ENCODE results near the gene ITGA2. TPM values are rescaled to one million over a fixed set of nuclear protein-coding genes. Genes with fewer than 3 reads are reported as not detected.

Gene ITGA2
- total RNA-seq, 1 donor from 2014 or later, result 18.4 TPM

DNA sequence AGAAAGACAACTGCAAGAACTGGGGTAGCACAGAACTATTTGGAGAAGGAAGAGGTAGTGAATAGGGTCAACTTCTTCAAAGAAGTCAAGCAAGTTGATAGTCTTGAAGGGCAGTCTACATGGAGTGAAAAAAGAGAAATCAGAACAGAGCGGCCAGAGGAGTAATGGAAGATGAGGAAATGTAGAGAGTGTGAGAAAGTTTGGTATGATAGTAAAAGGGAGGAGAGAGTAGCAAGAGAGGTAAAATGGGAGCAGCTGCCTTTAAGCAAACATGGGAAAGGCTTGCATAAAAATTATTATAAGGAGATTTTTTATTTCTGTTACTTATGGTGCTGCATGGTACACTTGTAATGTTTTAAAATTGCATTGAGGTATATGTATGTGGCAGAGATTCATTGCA is 6.8 kb downstream of the ITGA2 start:
- no peak for DNase-seq (ENCODE audit: extremely low spot score in 2 of 2)
- no peaks in the 10 kb centered on the region for H3K36me3 ChIP-seq
- no peaks in the 10 kb centered on the region for H3K27me3 ChIP-seq
- no peaks in the 10 kb centered on the region for H3K9me3 ChIP-seq
- TF ChIP-seq, protein P1, sequence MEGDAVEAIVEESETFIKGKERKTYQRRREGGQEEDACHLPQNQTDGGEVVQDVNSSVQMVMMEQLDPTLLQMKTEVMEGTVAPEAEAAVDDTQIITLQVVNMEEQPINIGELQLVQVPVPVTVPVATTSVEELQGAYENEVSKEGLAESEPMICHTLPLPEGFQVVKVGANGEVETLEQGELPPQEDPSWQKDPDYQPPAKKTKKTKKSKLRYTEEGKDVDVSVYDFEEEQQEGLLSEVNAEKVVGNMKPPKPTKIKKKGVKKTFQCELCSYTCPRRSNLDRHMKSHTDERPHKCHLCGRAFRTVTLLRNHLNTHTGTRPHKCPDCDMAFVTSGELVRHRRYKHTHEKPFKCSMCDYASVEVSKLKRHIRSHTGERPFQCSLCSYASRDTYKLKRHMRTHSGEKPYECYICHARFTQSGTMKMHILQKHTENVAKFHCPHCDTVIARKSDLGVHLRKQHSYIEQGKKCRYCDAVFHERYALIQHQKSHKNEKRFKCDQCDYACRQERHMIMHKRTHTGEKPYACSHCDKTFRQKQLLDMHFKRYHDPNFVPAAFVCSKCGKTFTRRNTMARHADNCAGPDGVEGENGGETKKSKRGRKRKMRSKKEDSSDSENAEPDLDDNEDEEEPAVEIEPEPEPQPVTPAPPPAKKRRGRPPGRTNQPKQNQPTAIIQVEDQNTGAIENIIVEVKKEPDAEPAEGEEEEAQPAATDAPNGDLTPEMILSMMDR (IDR thresholded peaks at IDR 0.05), result no peak
- TF ChIP-seq POLR2A (IDR thresholded peaks at IDR 0.05) (no peak), POLR2AphosphoS5 (IDR thresholded peaks at IDR 0.05; ENCODE audit: insufficient read depth in 1 of 2, low read depth in 1 of 2) (no peak)
- no peak overlapping the region for H3K27ac ChIP-seq
- peaks cover 2% of the 10 kb centered on the region for H3K4me1 ChIP-seq
- intact Hi-C loops (cut with DNase I), result no loop called here
- H3K4me3 ChIP-seq, result no peak overlapping the region

DNA sequence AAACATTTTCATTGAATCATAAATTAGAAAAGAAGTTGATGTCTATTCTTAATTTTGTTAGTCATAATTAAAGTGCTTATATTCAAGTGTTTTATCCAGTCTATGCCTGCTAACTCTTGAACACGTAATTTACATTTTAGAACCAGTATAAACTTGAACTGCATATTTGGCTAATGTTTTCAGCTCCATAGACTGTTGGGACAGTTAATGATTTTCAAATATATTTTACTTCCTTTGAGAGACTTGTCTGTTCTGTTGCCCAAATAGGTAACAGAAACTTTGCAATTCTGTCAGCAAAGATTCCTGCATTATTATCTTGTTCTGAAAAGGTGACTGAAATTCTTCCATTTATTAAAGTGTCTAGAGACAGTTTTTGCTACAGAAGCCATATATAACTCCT is 7.8 kb downstream of the ITGA2 start:
- no peaks in the 10 kb centered on the region for H3K27me3 ChIP-seq
- intact Hi-C loops (cut with DNase I), result no loop called here
- no peaks in the 10 kb centered on the region for H3K9me3 ChIP-seq
- TF ChIP-seq POLR2A (IDR thresholded peaks at IDR 0.05) (no peak), POLR2AphosphoS5 (IDR thresholded peaks at IDR 0.05; ENCODE audit: insufficient read depth in 1 of 2, low read depth in 1 of 2) (no peak)
- TF ChIP-seq, protein P1 (IDR thresholded peaks at IDR 0.05), result no peak
- H3K4me1 ChIP-seq, result no peaks in the 10 kb centered on the region
- DNase-seq (ENCODE audit: extremely low spot score in 2 of 2), result no peak
- H3K27ac ChIP-seq, result no peak overlapping the region
- no peaks in the 10 kb centered on the region for H3K36me3 ChIP-seq
- H3K4me3 ChIP-seq, result no peak overlapping the region

DNA sequence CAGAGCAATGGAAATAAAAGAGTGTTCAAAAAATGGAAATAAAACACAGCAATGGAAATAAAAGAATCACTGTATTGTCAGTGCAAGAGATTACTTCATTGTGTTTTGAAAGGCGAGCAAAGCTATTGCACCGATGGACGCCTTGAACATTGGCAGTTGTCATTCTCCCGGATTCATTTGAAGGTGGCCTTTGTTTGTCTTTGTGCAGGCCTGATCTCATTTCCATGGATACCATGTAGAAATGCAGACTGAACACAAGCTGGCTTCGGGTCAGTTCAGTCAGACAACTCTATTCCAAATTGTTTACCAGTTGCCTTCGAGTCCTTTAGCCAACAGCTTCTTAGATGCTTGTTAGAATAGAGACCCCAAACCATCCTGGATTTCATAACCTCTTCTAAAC is 8.3 kb downstream of the ITGA2 start:
- no peak for DNase-seq (ENCODE audit: extremely low spot score in 2 of 2)
- intact Hi-C loops (cut with DNase I), result no loop called here
- H3K27ac ChIP-seq, result no peak overlapping the region
- H3K9me3 ChIP-seq, result no peaks in the 10 kb centered on the region
- no peak overlapping the region for H3K4me3 ChIP-seq
- H3K36me3 ChIP-seq, result no peaks in the 10 kb centered on the region
- H3K27me3 ChIP-seq, result no peaks in the 10 kb centered on the region
- TF ChIP-seq, protein P1 (IDR thresholded peaks at IDR 0.05), result no peak
- no peak for TF ChIP-seq POLR2AphosphoS5 (IDR thresholded peaks at IDR 0.05; ENCODE audit: insufficient read depth in 1 of 2, low read depth in 1 of 2)
- TF ChIP-seq POLR2A (IDR thresholded peaks at IDR 0.05), result no peak
- H3K4me1 ChIP-seq, result no peaks in the 10 kb centered on the region

DNA sequence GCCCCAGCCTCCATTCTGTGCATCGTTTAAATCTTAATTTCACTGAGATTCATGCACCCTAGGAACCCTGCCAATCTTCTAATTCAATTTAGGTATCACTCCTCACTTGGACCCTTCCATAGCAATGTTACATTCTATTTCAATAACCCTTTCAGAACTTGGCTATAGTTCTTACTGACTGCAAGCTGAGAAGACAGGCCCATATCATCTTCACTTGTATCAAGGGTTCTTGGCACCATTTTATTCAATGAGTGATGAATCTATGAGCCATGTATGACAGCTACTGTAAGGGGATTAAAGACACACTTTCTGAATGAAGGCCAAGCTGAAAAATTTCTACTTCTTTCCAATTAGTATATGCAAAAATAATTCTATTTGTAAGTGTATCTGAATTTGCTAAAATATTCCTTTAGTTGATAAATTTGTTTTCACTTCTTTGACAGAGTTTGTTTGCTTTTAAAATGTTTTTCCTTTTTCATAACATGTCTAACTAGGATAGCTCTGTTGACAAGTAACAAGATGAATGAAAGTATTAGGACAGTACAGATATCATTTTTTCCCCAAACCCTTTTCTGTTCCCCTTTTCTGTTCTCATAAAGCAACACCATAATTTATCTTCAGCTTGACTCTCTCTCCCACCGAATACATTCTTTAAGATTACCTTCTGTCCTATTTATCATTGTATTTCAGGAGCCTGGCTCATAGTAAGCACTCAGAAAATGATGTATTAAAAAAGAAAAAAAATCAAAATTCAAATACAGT is 9.6 kb downstream of the ITGA2 start:
- DNase-seq (ENCODE audit: extremely low spot score in 2 of 2), result no peak
- Histone ChIP-seq H3K27ac (no peak overlapping the region), H3K9me3 (no peaks in the 10 kb centered on the region), H3K4me3 (no peak overlapping the region), H3K27me3 (no peaks in the 10 kb centered on the region), H3K36me3 (no peaks in the 10 kb centered on the region), H3K4me1 (no peaks in the 10 kb centered on the region)
- intact Hi-C loops (cut with DNase I), result no loop called here
- TF ChIP-seq, protein P1 (IDR thresholded peaks at IDR 0.05), result no peak
- TF ChIP-seq POLR2AphosphoS5 (IDR thresholded peaks at IDR 0.05; ENCODE audit: insufficient read depth in 1 of 2, low read depth in 1 of 2) (no peak), POLR2A (IDR thresholded peaks at IDR 0.05) (no peak)

DNA sequence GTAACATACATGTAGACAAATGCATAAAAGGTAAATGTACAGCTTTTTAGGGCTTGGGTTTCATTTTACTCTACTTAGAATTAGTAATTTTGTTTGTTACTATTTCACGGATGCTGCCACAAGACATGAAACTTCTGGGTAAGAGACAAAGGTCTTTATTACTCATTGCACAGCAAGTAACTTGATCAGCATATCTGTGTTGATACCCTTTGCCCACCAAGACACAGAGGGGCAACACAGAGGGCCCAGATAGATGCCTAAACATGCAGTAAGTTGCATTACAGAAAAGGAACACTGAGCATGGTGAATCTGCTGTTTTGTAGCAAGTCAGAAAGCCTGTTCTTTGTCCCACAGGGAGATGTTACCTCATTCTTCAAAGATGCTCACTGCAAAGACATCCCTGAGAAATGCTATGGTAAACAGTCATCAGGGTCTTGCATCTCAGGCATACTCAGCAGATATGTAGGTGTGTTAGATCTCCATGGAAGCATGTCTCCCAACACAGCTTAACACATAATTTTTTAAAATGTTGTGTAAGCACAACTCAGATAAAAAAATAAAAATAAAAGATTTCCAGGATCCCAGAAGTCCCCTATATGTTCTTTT is 10.3 kb downstream of the ITGA2 start:
- H3K36me3 ChIP-seq, result no peaks in the 10 kb centered on the region

More for the DNA sequence above, 10.3 kb downstream of the ITGA2 start:
- H3K9me3 ChIP-seq, result no peaks in the 10 kb centered on the region
- no peaks in the 10 kb centered on the region for H3K4me1 ChIP-seq
- TF ChIP-seq POLR2AphosphoS5 (IDR thresholded peaks at IDR 0.05; ENCODE audit: insufficient read depth in 1 of 2, low read depth in 1 of 2), result no peak
- TF ChIP-seq, protein P1 (IDR thresholded peaks at IDR 0.05), result no peak
- no peak for TF ChIP-seq POLR2A (IDR thresholded peaks at IDR 0.05)
- no peaks in the 10 kb centered on the region for H3K27me3 ChIP-seq
- DNase-seq (ENCODE audit: extremely low spot score in 2 of 2), result no peak
- intact Hi-C loops (cut with DNase I), result no loop called here
- H3K4me3 ChIP-seq, result no peak overlapping the region
- H3K27ac ChIP-seq, result no peak overlapping the region
